AG04450 (cell line): ENCODE data around the gene WASF3. TPM values are rescaled to one million over a fixed set of nuclear protein-coding genes. Genes with fewer than 3 reads are reported as not detected.

Source experiments
- CTCF ChIA-PET: fragments of 300-600, 350-600 bp; formaldehyde crosslinking; extraction: SDS; loops from one replicate; lab custom pipeline; 2022; ENCODE audit warnings: antibody characterized with exemption, inconsistent platforms; lab: Charles Lee
- POLR2A ChIA-PET: fragments of 350-600 bp; formaldehyde crosslinking; extraction: SDS; loops from one replicate; lab custom pipeline; 2021; ENCODE audit warnings: antibody characterized with exemption, inconsistent platforms; lab: Yijun Ruan, JAX
- DNase-seq: peaks from one replicate; pipeline ENCODE4 v3.0.0-alpha.2; 2011; ENCODE audit warnings: low read depth, low spot score
- H3K27ac ChIP-seq: one replicate; pipeline ENCODE4 v1.5.1; 2012; ENCODE audit warnings: low read depth, low read length, control low read depth
- H3K27me3 ChIP-seq: one replicate; pipeline ENCODE4 v1.6.0; 2012; ENCODE audit warnings: low read length; ENCODE audit not compliant: control insufficient read depth, insufficient read depth
- H3K4me3 ChIP-seq: 2 replicates; pipeline ENCODE4 v1.5.1; 2011; ENCODE audit warnings: mild to moderate bottlenecking, low read depth, low read length, control low read depth
- H3K9me3 ChIP-seq: 2 replicates; pipeline ENCODE4 v1.5.1; 2012; ENCODE audit warnings: low read length; ENCODE audit not compliant: control insufficient read depth, insufficient read depth
- CTCF ChIP-seq: IDR thresholded peaks from 2 replicates; pipeline ENCODE4 v1.5.1; 2011; ENCODE audit warnings: low read depth, low read length, control low read depth, inconsistent platforms
- polyA plus RNA-seq: library from polyadenylated mRNA; depleted of rRNA; stranded (reverse); fragments of >200 nt; gene quantifications from 2 replicates; pipeline ENCODE4 v1.2.3, GENCODE V29; 2011

Gene WASF3
- polyA plus RNA-seq, 1 experiment: 11.3 TPM

GRCh38 chr13:26561067-26561466, 3.6 kb downstream of the WASF3 start:
- ChIA-PET CTCF (interaction anchor here (1.0 to 1.6 kb wide), 2 partner anchors 66 to 137 kb away, joined by 3 to 7 read pairs; no protein-coding TSS in a partner anchor), POLR2A (no interaction called here)
- no peak for DNase-seq
- H3K9me3 ChIP-seq: no peaks in the 10 kb centered on the region
- peaks cover under 1% of the 10 kb centered on the region for H3K27me3 ChIP-seq
- H3K27ac ChIP-seq: peak overlapping the region; percentile 79
- TF ChIP-seq CTCF: no peak
- no peak overlapping the region for H3K4me3 ChIP-seq

- CTCF ChIA-PET: interaction anchor here (1.6 kb wide), 1 partner anchor 136 kb away, joined by 7 read pairs; no protein-coding TSS in a partner anchor
- H3K9me3 ChIP-seq: no peaks in the 10 kb centered on the region
- no peak for TF ChIP-seq CTCF
- H3K4me3 ChIP-seq: no peak overlapping the region
- POLR2A ChIA-PET: no interaction called here
- peak overlapping the region; percentile 79 for H3K27ac ChIP-seq
- peak; percentile 20 for DNase-seq
- H3K27me3 ChIP-seq: no peaks in the 10 kb centered on the region
Measured at GRCh38 chr13:26561651-26562511, 4.4 kb downstream of the WASF3 start.

GRCh38 chr13:26562512-26562890, 5.0 kb downstream of the WASF3 start:
- no peak overlapping the region for H3K4me3 ChIP-seq
- no peaks in the 10 kb centered on the region for H3K27me3 ChIP-seq
- peak overlapping the region; percentile 79 for H3K27ac ChIP-seq
- H3K9me3 ChIP-seq: no peaks in the 10 kb centered on the region
- ChIA-PET POLR2A (no interaction called here), CTCF (no interaction called here)
- DNase-seq: no peak
- no peak for TF ChIP-seq CTCF

GRCh38 chr13:26563713-26564112, 6.2 kb downstream of the WASF3 start:
- no peak for DNase-seq
- Histone ChIP-seq H3K27ac (no peak overlapping the region), H3K27me3 (no peaks in the 10 kb centered on the region), H3K9me3 (no peaks in the 10 kb centered on the region), H3K4me3 (no peak overlapping the region)
- ChIA-PET CTCF (interaction anchor here (0.7 to 1.0 kb wide), 2 partner anchors 135 to 1982 kb away, joined by 3 to 9 read pairs; no protein-coding TSS in a partner anchor), POLR2A (no interaction called here)
- no peak for TF ChIP-seq CTCF

- no peak for DNase-seq
- POLR2A ChIA-PET: no interaction called here
- no peaks in the 10 kb centered on the region for H3K9me3 ChIP-seq
- H3K27ac ChIP-seq: no peak overlapping the region
- no peak overlapping the region for H3K4me3 ChIP-seq
- TF ChIP-seq CTCF: no peak
- no peaks in the 10 kb centered on the region for H3K27me3 ChIP-seq
- CTCF ChIA-PET: no interaction called here
Measured at GRCh38 chr13:26568132-26568815, 10.8 kb downstream of the WASF3 start.
